HS-5 (cell line): Measurements from ENCODE around the gene MCHR1.

Experiments used
- DNase-seq: peaks from one replicate; pipeline ENCODE4 v3.0.0-alpha.2; 2012; ENCODE audit warnings: low read depth

Gene MCHR1

DNA sequence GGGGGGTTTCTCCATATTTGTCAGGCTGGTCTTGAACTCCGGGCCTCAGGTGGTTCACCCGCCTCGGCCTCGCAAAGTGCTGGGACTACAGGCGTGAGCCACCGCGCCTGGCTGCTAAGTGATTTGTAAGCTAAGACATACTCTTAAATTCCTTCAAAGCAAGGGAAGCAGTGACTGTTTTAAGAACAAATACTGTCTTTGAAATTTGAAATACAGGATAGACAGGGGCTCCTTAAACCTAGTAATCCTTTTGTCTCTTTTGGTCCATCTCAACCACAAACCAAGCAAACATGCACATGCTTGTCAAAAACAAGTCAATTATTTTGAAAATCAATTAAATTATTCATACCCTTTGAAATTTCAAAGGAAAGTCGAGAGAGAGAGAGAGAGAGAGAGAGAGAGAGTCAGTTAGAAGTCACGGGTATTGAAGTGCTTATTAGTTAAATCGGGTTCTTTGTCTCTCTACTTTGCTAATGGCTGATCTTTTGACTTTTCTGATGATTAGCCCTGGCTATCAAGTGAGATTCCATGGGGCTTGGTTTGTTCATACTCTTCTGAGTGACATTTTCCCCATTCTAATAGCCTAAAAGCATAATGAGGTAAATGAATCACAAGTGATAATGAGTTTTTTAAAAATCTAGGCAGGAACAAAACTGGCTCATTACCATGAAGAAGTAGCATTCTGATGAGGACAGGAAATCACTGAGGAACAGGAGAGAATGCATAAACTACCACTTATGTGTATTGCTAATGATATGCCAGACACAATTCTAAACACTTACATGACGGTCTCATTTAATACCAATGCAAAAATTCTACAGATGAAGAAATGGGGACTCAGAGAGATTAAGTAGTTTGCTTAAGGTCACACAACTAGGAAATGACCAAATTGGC, 48.0 kb downstream of the MCHR1 start:
- DNase-seq: no peak

DNA sequence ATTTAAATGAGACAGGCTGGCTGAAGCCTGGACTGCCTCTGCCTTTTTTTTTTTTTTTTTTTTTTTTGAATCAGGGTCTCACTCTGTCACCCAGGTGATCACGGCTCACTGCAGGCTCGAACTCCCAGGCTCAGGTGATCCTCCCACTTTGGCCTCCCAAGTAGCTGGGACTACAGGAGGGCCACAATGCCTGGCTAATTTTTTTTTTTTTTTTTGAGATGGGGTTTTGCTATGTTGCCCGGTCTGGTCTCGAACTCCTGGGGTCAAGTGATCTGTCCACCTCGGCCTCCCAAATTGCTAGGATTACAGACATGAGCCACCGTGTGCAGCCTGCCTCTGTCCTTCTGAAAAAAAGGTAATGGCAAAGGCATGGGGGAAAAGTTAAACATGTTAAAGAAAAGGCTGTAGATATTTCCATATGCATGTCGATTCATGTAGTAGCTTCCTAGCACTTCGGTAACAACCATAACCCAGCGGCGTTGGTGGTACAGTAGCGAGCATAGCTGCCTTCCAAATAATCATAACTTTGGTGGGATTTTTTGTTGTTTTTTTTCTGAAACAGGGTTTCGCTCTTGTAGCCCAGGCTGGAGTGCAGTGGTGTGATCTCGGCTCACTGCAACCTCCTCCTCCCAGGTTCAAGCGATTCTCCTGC, 48.8 kb downstream of the MCHR1 start:
- no peak for DNase-seq

DNA sequence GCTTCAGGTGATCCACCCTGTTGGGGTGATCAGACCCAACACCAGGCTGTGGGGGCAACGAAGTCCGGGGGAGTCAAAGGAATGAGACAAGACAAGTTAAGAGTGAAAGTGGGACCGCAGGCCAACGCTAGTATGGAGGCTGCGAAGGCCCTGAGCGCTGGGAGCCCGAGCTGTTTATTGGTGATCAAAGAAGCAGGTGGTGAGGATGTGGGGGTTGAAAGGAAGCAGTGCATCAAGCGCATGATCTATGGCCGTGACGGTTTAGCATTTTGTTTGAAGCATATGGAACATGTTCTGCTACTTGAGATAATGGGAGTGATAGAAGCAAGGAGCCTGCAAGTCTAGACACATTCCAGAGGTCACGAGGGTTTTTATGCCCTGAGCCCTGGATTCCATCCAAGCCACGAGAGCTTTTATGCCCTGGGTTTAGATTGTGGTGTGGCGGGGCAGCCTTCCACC, 49.5 kb downstream of the MCHR1 start:
- DNase-seq: no peak

DNA sequence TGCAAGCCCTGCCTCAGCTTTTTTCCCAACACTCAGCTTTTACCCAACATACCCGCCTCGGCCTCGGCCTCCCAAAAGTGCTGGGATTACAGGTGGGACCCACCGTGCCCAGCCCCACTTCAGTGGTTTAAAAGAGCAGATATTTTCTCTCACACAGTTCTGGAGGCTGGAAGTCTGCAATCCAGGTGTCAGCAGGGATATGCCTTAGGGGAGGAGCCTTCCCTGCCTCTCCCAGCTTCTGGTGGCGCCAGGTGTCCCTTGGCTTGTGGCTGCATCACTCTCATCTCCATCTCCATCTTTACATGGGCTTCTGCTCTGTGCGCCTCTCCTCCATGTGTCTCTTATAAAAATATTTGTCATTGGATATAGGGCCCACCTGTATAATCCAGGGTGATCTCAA, 50.0 kb downstream of the MCHR1 start:
- no peak for DNase-seq
